ENCODE results near the gene LRP1. TPM values are rescaled to one million over a fixed set of nuclear protein-coding genes. Genes with fewer than 3 reads are reported as not detected.

Gene LRP1
- total RNA-seq, 1 experiment from 2014 or later = 25.1 TPM

DNA sequence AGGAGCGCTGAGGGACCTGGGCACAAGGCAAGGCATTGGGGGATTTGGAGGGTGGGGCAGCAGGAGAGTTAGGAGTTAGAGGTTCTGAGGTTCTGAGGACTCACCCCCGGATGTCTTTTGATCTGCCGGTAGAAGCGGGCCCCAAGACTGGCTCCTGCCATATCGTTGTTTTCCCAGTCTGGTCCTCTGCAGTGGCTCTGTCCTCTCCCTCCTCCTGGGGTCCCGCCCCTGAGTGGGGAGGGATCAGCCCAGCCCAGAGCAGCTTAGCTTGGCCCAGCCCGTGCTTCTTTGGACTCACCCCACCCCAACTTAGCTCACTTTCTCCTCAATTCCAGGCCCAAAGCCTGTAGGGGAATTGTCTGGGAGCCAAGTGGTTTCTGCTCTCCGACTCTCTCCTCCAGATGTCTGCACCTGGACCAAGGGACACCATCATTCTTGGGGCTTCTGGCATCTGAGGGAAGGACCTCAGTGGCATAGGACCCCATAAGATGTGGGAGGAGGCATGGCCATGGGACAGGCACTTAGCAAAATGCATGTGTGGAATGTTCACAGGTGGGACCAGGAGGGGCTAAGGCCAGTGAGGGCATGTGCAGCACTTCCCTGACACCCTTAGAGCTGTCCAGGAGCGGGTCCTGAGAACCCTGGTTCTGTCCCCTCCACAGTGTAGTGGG, 108.8 kb downstream of the LRP1 start:
- DNase-seq (ENCODE audit: low spot score) = no peak
- in situ Hi-C loops (cut with HindIII; ENCODE audit: low sequenced_read_pairs) = no loop called here

DNA sequence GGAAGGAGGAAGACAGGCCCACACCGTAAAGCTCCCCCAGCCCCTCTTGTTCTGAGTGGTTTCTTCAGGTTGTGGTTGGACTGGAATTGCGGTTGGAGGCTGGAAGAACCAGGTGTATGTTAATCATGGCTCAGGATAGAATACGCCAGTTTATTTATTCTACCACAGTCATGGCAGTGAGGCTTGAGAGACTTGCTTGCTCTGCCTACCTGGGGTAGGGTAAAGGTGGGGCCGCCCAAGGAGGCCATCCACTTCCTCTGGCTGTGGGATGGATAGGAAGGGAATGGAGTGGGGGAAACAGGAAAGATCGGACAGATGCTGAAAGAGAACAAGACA, 109.3 kb downstream of the LRP1 start:
- in situ Hi-C loops (cut with HindIII; ENCODE audit: low sequenced_read_pairs) = no loop called here
- DNase-seq (ENCODE audit: low spot score) = no peak

DNA sequence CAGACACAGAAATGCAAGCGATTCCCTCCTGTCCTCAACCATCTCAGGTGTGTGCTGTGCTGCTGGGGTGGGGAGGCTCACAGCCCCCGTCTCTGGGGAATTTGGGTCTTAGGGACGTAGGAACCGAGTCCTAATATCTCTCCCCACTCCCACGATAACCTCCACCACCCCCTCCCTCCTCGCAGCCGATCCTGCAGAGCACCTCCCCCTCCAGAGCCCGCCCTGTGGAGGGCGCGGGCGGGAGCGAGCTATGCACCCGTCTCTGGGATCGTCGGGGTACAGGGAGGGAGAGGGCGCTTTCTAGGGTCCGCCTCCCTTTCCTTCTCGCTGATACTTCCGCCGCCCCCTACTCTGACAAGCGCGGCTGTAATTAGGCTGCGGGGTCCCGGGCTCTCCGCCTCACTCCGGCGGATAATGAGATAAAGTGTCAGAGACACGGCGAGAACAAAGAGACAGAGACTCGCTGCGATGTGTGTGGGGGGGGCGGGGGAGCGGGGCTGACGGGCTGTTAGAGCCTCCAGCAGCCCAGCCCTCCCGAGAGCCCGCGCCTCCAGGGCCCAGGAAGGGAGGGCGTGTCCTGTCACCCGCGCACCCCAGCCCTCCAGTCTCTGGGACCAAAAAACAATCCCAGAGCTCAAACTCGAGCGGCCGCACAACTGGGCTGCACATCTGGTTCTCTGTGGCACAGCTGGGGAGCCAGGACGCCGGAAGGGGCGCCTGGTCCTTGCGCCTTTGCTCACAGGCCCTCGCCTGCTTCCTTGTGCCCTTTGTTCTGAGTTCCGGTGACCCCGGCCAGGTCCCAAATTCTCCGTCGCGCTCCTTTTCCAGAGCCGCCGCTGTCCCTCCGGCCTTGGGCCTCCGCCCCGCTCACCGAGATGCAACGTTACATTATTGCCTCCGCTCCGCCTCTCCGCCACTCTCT, 109.9 kb downstream of the LRP1 start:
- in situ Hi-C loops (cut with HindIII; ENCODE audit: low sequenced_read_pairs) = no loop called here
- no peak for DNase-seq (ENCODE audit: low spot score)

DNA sequence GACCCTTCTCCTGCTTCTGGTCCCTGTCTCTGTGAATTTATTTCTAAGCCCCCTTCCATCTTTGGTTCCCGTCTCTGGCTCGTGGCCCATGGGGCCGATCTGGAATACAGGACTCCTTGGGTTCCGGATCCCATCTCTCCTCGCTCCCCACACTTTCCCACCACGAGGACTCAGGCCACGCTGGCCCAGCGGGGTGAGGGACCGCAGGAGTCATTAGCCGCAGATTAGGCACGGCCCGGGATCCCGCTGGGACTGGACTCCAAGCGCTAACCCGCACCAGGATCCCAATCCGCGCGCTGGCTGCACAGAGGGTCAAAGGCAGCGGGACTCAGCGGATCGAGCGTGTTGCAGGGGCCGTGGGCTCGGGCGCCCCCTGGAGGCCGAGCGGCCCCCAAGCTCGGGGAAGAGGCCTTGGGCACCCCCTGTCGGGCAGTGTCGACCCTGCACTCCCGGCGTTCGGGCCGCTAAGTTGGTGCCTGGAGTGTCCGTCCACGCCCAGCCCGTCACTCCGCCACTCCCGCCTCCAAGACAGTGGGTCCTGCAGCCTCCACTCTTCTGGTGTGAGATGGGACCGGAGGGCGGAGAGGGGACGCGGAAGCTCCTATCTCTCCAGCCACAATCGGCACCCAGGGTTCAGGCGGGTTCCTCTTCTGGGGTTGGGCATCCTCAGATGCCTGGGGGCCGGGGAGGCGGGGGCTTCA, 110.7 kb downstream of the LRP1 start:
- in situ Hi-C loops (cut with HindIII; ENCODE audit: low sequenced_read_pairs) = no loop called here
- DNase-seq (ENCODE audit: low spot score) = peak; percentile 89

DNA sequence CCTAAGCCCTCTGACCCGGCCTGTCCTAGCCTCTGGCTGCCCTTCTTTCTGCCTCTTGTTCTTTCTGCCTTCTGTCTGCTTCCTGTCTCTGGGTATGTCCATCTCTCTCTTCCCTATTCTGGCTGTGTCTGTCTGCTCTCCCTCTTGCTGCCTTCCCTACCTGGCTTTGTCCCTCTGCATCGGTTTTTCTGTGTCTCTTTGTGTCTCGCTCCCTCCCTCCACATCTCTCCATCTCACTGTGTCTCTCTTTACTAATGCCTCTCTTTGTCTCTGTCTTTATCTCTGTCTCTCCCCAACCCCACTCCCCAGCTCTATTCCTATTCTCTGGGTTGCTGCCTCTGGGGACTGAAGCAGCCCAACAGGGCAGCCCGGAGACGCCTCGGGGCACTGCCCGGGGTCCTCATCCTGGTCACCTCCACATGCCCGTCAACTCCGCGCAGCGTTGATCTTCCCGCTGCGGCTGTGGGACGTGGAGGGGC, 111.3 kb downstream of the LRP1 start:
- in situ Hi-C loops (cut with HindIII; ENCODE audit: low sequenced_read_pairs) = no loop called here

DNA sequence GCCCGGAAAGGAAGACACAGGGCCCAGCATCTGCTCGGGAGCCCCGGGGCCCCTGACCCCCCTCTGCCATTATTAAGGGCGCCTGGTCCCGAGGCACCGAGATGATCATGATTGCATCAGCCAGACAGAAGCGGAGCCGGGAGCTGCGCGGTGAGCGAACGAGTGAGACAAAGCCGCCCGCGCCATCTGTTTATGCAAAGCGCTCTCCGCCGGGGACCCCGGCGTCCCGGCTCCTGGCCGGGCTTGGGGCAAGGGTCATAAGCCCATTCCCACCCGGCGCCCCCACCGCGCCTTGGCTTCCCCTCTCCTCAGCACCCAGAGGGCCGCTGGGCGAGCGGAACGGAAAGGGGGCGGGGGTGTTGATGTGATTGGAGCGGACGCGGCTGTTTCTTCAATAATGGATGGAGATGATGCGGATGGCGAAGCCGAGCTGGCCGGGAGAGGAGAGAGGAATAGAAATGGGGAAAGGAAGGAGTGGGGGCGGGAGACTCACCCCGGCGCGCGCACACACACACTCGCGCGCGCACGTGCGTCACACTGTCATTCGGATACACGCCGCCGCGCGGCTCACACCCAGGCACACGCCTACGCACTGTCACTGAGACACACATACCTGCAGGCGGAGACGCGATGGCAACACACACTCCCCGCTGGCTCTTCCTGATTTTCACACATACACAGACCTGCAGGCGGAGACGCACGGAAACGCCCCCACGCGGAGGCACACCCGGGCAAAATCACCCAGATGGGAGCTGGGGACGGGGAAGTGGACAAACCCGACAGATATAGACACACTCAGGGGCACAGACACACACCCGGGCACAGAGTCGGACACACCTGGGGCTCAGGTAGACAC, 112.0 kb downstream of the LRP1 start:
- in situ Hi-C loops (cut with HindIII; ENCODE audit: low sequenced_read_pairs) = no loop called here
- peak; percentile 91 for DNase-seq (ENCODE audit: low spot score)

More for the DNA sequence above, 111.3 kb downstream of the LRP1 start:
- DNase-seq (ENCODE audit: low spot score) = peak; percentile 65

DNA sequence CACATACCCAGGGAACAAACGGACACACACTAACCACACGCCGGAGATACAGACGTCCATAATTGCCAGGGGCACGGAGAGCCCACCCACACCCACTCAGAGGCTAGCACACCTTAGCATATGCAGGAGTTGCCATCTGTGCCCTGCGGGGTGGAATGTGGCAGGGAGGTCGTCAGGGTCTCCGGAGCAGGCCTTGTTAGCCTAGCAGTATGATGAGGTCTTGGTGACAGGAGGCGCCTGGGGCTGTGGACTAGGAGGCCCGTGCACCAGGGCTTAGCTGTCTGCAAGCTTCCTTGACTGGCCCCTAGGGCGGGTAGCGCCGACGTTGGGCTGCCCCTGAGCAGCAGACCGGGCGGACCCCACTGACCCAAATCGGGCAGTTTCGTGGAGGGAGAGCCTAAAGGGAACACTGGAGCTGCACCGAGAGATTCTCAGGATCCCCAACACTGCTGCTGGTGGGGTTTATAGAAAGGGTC, 112.7 kb downstream of the LRP1 start:
- peak; percentile 64 for DNase-seq (ENCODE audit: low spot score)
- in situ Hi-C loops (cut with HindIII; ENCODE audit: low sequenced_read_pairs) = no loop called here

DNA sequence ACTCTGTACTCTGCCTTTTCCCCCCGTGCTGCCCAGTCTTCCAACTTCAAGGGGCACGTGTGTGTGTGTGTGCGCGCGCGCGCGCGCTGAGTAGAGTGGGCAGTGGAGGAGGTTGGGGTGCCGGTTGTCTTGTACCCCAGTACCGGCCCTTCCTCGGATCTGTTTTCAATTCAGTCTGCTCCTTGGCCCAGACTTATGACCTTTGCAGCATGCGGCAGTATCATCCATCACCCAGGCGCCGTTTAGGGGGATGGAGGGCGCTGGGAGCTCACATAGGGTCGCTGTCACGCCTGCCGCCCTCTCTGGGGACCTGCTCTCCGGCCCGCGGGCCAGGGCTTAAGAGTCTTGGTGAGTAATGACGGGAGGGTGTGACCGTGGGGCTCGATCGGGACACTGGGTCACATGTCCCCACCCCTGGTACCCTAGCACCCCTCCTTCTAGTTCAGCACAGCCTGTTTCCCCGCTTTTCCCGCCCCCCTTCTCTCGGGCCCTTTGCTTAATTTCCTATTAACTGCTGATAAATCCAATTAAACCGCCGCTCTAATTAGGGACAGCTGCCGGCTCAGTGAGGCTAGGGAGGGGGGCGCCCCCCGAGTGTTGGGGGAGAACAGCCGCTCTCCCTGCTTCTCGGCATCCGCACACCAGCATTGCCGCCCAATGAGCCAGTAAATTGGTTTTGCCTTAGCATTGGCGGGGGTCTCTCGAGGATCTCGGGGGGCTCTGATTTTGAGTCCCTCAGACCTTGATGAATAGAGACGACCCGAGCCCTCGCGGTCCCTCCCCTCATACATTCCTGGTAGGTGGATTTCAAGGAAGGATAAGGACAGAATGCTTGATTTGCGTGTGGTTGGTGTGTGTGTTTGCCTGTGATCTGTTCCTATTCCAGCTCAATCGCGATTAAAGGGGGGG, 113.4 kb downstream of the LRP1 start:
- DNase-seq (ENCODE audit: low spot score) = peak; percentile 41
- in situ Hi-C loops (cut with HindIII; ENCODE audit: low sequenced_read_pairs) = no loop called here

DNA sequence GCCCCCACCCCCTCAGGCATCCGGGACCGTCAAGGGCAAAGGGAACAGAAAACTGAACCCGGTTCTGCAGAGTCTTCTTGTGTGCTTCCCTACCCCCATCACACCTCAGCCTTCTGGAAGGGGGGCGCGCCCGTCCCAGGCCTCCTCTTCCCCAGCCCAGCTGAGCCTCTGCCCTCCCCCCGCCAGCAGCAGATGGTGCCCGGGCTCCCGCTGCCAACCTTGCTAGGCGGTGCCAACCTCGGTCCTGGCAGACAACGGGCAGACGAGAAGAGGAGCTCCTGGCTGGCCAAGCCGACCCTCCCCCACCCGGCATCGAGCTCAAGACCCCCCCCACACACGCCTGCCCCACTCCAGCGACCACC, 114.0 kb downstream of the LRP1 start:
- in situ Hi-C loops (cut with HindIII; ENCODE audit: low sequenced_read_pairs) = no loop called here
- DNase-seq (ENCODE audit: low spot score) = peak; percentile 95

DNA sequence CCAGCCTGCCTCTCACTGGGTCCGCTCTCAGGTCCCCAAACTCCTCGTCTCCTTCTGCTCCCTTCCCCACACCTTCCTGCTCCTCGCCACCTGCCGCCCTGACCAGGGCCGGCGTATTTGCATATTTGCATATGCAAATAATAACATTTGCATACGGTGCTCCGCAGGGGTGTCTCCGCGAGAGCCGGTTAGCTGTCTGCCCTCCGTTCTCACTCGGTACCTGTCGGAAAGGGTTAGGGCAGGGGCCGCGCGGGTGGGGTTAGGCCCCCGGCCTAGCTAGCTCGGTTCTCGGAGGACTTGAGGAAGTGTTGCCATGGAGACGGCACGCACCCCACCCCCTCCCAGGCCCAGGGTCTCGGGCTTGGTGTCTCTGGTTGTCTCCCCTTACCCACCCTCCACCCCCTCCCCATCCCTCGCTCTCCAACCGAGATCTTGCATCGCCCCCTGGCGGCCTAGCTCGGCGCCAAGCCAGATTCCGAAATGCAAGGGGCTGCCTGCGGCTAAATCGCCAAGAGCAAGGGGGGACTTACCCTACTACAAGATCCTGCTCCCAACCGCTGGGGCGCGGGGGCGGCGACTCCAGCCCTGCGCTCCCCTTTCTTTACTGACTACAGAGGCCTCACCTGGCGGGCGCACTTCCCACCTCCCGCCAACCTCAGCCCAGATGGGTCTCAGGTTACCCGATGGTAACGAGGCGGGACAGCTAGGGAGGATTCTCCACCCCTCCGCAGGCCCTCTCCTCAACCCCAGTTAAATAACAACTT, 114.6 kb downstream of the LRP1 start:
- in situ Hi-C loops (cut with HindIII; ENCODE audit: low sequenced_read_pairs) = no loop called here
- DNase-seq (ENCODE audit: low spot score) = peak; percentile 91

DNA sequence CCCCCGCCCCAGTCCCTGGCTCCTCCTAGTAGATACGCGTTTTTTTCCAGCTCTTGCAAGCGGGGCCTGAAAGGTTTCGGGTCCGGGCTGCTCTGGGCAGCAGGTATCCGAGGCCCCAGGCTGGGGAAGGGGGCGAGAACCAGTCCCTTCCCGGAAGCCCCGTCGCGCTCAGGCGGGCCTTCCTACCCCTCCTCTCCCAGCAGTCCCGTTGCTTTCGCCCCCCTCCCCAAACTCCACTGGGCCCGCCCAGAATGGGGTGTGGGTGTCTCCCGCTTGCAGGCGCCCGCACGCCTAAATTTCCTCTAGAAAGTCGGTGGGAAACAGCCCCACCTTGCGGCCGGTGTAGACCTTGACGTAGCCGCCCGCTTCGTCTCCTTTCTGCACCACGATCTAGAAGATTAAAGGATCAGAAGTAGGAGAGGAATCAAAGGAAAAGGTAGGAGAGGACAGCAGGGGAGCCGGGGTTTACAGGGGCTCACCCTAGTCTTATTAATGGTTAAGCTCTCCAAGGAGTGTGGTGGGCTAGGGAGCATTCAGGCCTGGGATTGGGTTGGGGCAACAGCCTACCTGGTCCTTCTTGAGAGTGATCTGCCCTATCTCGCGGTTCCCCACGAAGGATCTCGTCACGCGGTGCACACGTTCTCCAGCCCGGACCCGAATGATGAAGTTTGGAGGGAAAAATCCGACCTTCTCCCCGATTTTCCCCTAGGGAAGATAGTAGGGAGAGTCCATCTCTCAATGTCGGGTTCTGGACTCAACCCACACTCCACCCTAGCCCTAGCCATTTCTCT, 115.4 kb downstream of the LRP1 start:
- DNase-seq (ENCODE audit: low spot score) = peak; percentile 76
- in situ Hi-C loops (cut with HindIII; ENCODE audit: low sequenced_read_pairs) = no loop called here

DNA sequence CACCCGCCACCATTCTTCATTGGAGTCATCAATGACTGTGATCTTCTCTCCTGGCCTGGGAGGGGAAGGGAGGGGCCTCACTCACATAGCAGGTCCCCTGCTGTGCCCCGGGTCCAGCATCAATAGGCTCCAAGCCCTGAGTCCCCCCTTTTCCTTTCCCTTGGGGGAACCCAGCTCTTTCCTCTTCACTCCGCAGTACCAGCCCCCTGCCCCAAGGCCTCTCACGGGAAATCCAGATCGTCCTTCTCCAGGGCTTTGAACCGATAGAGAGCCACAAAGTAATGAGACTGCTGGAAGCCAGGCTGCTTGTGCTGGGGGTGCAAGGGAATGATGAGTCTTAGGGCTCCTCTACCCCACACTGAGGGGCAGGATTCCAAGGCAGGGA, 116.0 kb downstream of the LRP1 start:
- in situ Hi-C loops (cut with HindIII; ENCODE audit: low sequenced_read_pairs) = no loop called here
- DNase-seq (ENCODE audit: low spot score) = no peak

DNA sequence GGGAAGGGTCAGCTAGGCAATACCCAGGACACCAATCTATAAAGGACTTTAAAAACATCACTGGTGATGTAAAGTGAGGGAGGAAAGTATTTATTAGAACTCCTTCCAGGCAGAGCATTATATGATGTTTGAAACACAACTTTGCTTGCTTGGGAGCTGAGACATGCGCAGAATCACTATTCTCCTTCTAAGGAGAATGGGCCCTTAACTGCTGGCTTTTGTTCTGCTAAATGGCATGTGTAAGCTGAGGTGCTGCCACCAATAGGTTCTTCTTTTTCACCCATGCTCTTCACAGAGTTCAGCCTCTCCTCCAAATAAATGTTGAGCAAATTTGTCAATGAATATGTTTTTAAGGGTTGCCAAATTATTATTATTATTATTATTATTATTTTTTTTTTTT, 118.8 kb downstream of the LRP1 start:
- in situ Hi-C loops (cut with HindIII; ENCODE audit: low sequenced_read_pairs) = no loop called here
- DNase-seq (ENCODE audit: low spot score) = no peak

DNA sequence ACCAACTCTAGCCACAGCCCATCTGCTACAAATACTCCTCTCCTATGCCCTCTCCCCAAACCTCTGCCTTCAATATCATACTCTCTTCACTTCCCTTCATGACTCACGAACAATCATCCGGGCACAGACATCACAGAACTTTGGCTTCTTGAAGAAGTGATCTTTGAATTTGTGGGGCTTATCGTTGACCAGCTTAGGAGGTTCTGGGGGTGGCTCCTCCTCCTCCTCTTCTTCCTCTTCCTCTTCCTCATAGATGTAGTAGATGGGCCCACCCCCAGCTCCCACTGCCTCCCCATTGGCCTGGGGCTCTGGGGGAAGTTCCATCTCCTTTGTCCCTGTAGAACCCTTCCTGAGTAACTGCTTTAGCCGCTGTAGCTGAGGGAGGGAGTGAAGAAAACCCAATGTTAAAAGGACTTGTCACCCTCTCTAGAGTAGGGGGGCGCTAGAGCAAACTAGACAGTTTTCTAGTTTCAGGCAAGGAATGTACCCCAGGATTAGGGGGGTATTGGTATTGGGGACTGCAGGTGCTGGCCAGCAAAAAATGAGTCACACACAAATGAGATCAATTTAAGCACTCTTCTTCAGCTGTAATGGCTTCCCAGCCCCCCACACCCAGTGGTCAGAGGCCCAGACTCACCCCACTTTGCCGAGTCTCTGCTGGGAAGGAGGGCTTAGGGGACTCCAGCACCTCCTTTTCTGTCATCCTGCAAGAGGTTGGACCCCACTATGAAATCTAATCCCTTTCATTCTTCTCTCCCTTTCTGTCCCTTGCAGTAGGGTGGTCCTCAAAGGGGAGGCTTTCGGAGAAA, 120.9 kb downstream of the LRP1 start:
- no peak for DNase-seq (ENCODE audit: low spot score)
- in situ Hi-C loops (cut with HindIII; ENCODE audit: low sequenced_read_pairs) = no loop called here

DNA sequence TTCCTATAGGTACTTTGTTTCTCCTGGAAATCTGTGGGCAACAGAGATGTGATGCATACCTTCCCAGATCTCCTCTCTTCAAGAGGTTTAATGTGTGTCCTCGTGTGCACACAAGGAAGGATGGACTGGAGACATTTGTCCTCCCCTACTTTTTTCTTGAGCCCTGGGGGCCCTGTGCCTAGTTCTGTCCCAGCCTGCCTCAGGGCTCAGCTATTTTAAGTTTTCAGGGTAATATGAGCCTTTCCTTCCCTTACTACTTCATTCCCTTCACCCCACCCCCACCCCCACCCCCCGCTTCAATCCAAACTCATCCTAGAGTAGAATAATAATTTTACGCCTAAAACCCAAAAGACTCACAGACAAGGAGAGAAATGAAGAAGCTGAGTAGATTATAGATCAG, 122.3 kb downstream of the LRP1 start:
- no peak for DNase-seq (ENCODE audit: low spot score)
- in situ Hi-C loops (cut with HindIII; ENCODE audit: low sequenced_read_pairs) = no loop called here

DNA sequence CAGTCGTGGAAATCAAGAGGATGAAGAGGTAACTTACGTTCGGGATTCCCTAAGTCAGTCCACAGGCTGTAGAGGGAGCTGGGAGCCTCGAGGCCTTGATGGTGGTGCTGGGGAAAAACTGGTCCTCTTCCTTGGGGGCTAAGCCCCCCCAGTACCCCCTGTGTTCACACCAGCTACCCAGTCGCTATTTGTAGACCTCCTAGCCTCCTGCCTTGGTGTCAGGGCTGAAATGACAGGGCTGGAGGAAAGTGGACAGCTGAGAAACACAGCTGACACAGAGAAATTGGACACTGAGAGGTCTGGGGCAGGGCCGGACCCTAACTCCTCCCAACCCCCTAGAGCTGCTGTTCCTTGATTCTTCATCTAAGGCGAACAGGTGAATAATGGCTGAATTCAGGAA, 122.7 kb downstream of the LRP1 start, which contains the start of gene STAC3:
TSS of gene STAC3 (minus strand) at position 232 of the 400 bp plus-strand sequence. CDS start 1,551 bp downstream, outside the sequence.
- in situ Hi-C loops (cut with HindIII; ENCODE audit: low sequenced_read_pairs) = no loop called here

More for the DNA sequence above, 122.7 kb downstream of the LRP1 start, which contains the start of gene STAC3:
- no peak for DNase-seq (ENCODE audit: low spot score)

Measured in G401 (cell line).